Retina (tissue), 1 donor: Measurements from ENCODE around the gene CDK14.
A peak's percentile ranks its signal among the peaks of the same experiment; 100 is the strongest.

Experiments
- DNase-seq: peaks from one replicate; pipeline ENCODE4 v3.0.0-alpha.2; 2016

CDK14 gene

GRCh38 chr7:90817151-90817550 is 221.0 kb downstream of the CDK14 start:
- no peak for DNase-seq

- DNase-seq, result no peak
Measured at GRCh38 chr7:90817846-90818245, 221.7 kb downstream of the CDK14 start.

- no peak for DNase-seq
Measured at GRCh38 chr7:90818341-90818740, 222.2 kb downstream of the CDK14 start.

- DNase-seq, result no peak
Measured at GRCh38 chr7:90821961-90822620, 226.0 kb downstream of the CDK14 start.

- no peak for DNase-seq
Measured at GRCh38 chr7:90824386-90825307, 228.5 kb downstream of the CDK14 start.

- DNase-seq, result no peak
Measured at GRCh38 chr7:90825779-90826178, 229.7 kb downstream of the CDK14 start.

GRCh38 chr7:90828601-90829000 is 232.5 kb downstream of the CDK14 start:
- DNase-seq, result no peak

GRCh38 chr7:90830308-90830707 is 234.2 kb downstream of the CDK14 start:
- no peak for DNase-seq

- DNase-seq, result no peak
Measured at GRCh38 chr7:90832726-90833125, 236.6 kb downstream of the CDK14 start.

- no peak for DNase-seq
Measured at GRCh38 chr7:90833443-90833842, 237.3 kb downstream of the CDK14 start.

- DNase-seq, result no peak
Measured at GRCh38 chr7:90834771-90835170, 238.7 kb downstream of the CDK14 start.

- no peak for DNase-seq
Measured at GRCh38 chr7:90835861-90836260, 239.7 kb downstream of the CDK14 start.

GRCh38 chr7:90836937-90837336 is 240.8 kb downstream of the CDK14 start:
- DNase-seq, result no peak

- DNase-seq, result no peak
Measured at GRCh38 chr7:90838799-90839198, 242.7 kb downstream of the CDK14 start.

- DNase-seq, result no peak
Measured at GRCh38 chr7:90839316-90839715, 243.2 kb downstream of the CDK14 start.

GRCh38 chr7:90839727-90840291 is 243.7 kb downstream of the CDK14 start:
- no peak for DNase-seq

- DNase-seq, result no peak
Measured at GRCh38 chr7:90841759-90842429, 245.8 kb downstream of the CDK14 start.

- no peak for DNase-seq
Measured at GRCh38 chr7:90842430-90842788, 246.3 kb downstream of the CDK14 start.

- no peak for DNase-seq
Measured at GRCh38 chr7:90843472-90843871, 247.4 kb downstream of the CDK14 start.

- no peak for DNase-seq
Measured at GRCh38 chr7:90844421-90844820, 248.3 kb downstream of the CDK14 start.

- DNase-seq, result no peak
Measured at GRCh38 chr7:90846192-90846591, 250.1 kb downstream of the CDK14 start.

GRCh38 chr7:90850066-90850465 is 253.9 kb downstream of the CDK14 start:
- DNase-seq, result no peak

GRCh38 chr7:90850471-90850870 is 254.3 kb downstream of the CDK14 start:
- DNase-seq, result peak; percentile 52
